A549 (cell line): Measurements from ENCODE around the gene TMED4.

Source experiments
- BHLHE40 ChIP-seq: IDR thresholded peaks from 2 replicates; pipeline ENCODE4 v1.6.1; 2012; ENCODE audit warnings: low read depth, low read length, inconsistent platforms
- CTCF ChIP-seq: fragments of >200 bp; sonication (Bioruptor Twin); formaldehyde crosslinking; IDR thresholded peaks from 3 replicates; pipeline ENCODE4 v1.5.1; 2016
- EHF ChIP-seq: fragments of 250-450 bp; sonication (Bioruptor Pico); IDR thresholded peaks from 2 replicates; pipeline ENCODE4 v1.5.0; 2020; ENCODE audit warnings: mild to moderate bottlenecking
- ELK1 ChIP-seq: fragments of 150-350 bp; IDR thresholded peaks from 2 replicates; pipeline ENCODE4 v1.6.1; 2014; ENCODE audit warnings: low read depth, mild to moderate bottlenecking, low read length
- EP300 ChIP-seq, 2 experiments: fragments of >200 bp; sonication (Bioruptor Twin); formaldehyde crosslinking; IDR thresholded peaks; 2 replicates in 1 of 2; 3 replicates in 1 of 2; pipeline ENCODE4 v1.6.1; 2016 to 2017
- JUN ChIP-seq, 2 experiments: fragments of >200 bp; sonication (Bioruptor Twin); formaldehyde crosslinking; IDR thresholded peaks; 2 replicates in 1 of 2; 3 replicates in 1 of 2; pipeline ENCODE4 v1.6.1; 2016 to 2017
- MAFK ChIP-seq: fragments of 450-650 bp; IDR thresholded peaks from 2 replicates; pipeline ENCODE4 v1.6.1; 2014; ENCODE audit not compliant: partially characterized antibody
- MAX ChIP-seq: IDR thresholded peaks from 2 replicates; pipeline ENCODE4 v1.6.1; 2012
- MYC ChIP-seq: IDR thresholded peaks from 2 replicates; pipeline ENCODE4 v1.6.1; 2012; ENCODE audit warnings: mild to moderate bottlenecking, inconsistent platforms, low read length, improper control_type of control experiment, borderline replicate concordance
- POLR2A ChIP-seq: IDR thresholded peaks from 2 replicates; pipeline ENCODE4 v1.6.1; 2012; ENCODE audit warnings: mild to moderate bottlenecking, low read length
- SMC3 ChIP-seq: fragments of >200 bp; sonication (Bioruptor Twin); formaldehyde crosslinking; IDR thresholded peaks from 3 replicates; pipeline ENCODE4 v1.6.1; 2018; ENCODE audit warnings: inconsistent platforms
- USF2 ChIP-seq: fragments of 450-650 bp; IDR thresholded peaks from 2 replicates; pipeline ENCODE4 v1.6.1; 2014; ENCODE audit warnings: antibody characterized with exemption

GRCh38 chr7:44559485-44559884 lies 22.5 kb downstream of the TMED4 start:
- no peak for TF ChIP-seq CTCF
- TF ChIP-seq EP300 (IDR thresholded peaks at IDR 0.05) = no peak
- TF ChIP-seq ELK1 = no peak
- no peak for TF ChIP-seq POLR2A
- no peak for TF ChIP-seq SMC3
- TF ChIP-seq MAFK = no peak
- TF ChIP-seq MYC = no peak
- no peak for TF ChIP-seq BHLHE40
- TF ChIP-seq USF2 = no peak
- TF ChIP-seq MAX = no peak
- no peak for TF ChIP-seq EHF (CRISPR knock-in tag)
- TF ChIP-seq JUN (IDR thresholded peaks at IDR 0.05) = no peak
